ENCODE results near the gene OTOP1. TPM values are rescaled to one million over a fixed set of nuclear protein-coding genes. Genes with fewer than 3 reads are reported as not detected.

OTOP1 gene
- total and polyA plus RNA-seq, 4 donors, result not detected

DNA sequence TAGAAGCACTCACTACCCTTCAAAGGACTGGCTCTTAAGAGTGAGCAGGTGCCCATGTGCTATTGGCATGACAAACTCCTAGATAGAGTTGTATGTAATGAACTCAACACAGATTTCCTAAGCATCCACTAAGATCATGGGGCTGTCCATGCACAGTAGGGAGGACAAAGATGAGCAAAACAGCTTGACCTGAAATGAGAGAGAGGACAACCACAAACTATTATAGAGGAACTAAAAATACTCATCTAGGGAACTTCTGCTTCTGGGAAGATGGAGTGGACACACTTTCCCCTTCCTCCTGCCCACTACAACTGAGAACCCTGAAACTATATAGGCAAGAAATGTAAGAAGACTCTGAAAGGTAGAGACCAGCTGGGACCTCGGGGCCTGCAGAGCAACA, 42.0 kb upstream of the OTOP1 start:
- DNase-seq (ENCODE audit: low spot score), result no peak
- 91% methylated on average over 1 of the region's 1 CpG for WGBS
- peak overlapping the region in 1 of 2 donors; percentile 18 for H3K9ac ChIP-seq (ENCODE audit: low read depth in 1 of 2, low read length in 2 of 2)
- H3K4me1 ChIP-seq (ENCODE audit: control insufficient read depth in 4 of 4, insufficient read depth in 4 of 4, low read length in 3 of 4), result no peaks in the 10 kb centered on the region
- H3K27me3 ChIP-seq (ENCODE audit: control insufficient read depth in 4 of 4, insufficient read depth in 4 of 4, low read length in 3 of 4), result no peaks in the 10 kb centered on the region
- peaks cover 2 to 33% (median 11%) of the 10 kb centered on the region in 4 donors for H3K36me3 ChIP-seq (ENCODE audit: control insufficient read depth in 4 of 4, insufficient read depth in 3 of 4, low read depth in 1 of 4, low read length in 3 of 4)
- no peak overlapping the region for H3K27ac ChIP-seq (ENCODE audit: low read depth in 1 of 2, low read length in 2 of 2)
- TF ChIP-seq REST (IDR thresholded peaks at IDR 0.05) (no peak), HNF4G (IDR thresholded peaks at IDR 0.05) (no peak), FOXA1 (IDR thresholded peaks at IDR 0.05) (no peak), JUND (IDR thresholded peaks at IDR 0.05) (no peak)
- TF ChIP-seq, protein P1, sequence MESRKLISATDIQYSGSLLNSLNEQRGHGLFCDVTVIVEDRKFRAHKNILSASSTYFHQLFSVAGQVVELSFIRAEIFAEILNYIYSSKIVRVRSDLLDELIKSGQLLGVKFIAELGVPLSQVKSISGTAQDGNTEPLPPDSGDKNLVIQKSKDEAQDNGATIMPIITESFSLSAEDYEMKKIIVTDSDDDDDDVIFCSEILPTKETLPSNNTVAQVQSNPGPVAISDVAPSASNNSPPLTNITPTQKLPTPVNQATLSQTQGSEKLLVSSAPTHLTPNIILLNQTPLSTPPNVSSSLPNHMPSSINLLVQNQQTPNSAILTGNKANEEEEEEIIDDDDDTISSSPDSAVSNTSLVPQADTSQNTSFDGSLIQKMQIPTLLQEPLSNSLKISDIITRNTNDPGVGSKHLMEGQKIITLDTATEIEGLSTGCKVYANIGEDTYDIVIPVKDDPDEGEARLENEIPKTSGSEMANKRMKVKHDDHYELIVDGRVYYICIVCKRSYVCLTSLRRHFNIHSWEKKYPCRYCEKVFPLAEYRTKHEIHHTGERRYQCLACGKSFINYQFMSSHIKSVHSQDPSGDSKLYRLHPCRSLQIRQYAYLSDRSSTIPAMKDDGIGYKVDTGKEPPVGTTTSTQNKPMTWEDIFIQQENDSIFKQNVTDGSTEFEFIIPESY (IDR thresholded peaks at IDR 0.05), result no peak
- no peak overlapping the region for H3K4me3 ChIP-seq (ENCODE audit: low read depth in 1 of 3, low read length in 3 of 3)
- no peaks in the 10 kb centered on the region for H3K9me3 ChIP-seq (ENCODE audit: control insufficient read depth in 4 of 4, low read length in 3 of 4)

DNA sequence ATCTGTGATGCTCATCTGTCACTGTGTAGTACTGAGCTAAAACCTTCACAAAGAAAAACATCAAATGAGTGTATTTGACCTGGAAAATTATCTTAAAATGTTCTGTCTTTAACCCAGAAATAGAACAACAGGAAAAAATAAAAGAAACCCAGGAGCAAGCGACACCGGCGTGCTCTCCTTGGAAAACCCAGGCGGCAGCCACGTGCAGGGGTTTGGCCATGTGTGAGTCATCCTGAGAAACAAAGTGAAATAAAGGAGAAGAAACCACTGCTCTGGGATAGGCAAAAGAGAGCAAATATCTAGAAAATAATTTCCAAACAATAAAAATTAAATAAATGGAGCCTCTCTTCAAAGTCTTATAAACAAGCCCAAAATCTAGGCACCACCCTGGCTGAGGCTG, 41.3 kb upstream of the OTOP1 start:
- Histone ChIP-seq H3K9me3 (ENCODE audit: control insufficient read depth in 4 of 4, low read length in 3 of 4) (no peaks in the 10 kb centered on the region), H3K27me3 (ENCODE audit: control insufficient read depth in 4 of 4, insufficient read depth in 4 of 4, low read length in 3 of 4) (no peaks in the 10 kb centered on the region), H3K4me1 (ENCODE audit: control insufficient read depth in 4 of 4, insufficient read depth in 4 of 4, low read length in 3 of 4) (no peaks in the 10 kb centered on the region), H3K36me3 (ENCODE audit: control insufficient read depth in 4 of 4, insufficient read depth in 3 of 4, low read depth in 1 of 4, low read length in 3 of 4) (peaks cover 2 to 25% (median 8%) of the 10 kb centered on the region in 4 donors), H3K27ac (ENCODE audit: low read depth in 1 of 2, low read length in 2 of 2) (no peak overlapping the region), H3K9ac (ENCODE audit: low read depth in 1 of 2, low read length in 2 of 2) (no peak overlapping the region), H3K4me3 (ENCODE audit: low read depth in 1 of 3, low read length in 3 of 3) (no peak overlapping the region)
- TF ChIP-seq CTCF (IDR thresholded peaks at IDR 0.05; ENCODE audit: low read depth, low read length, missing input control), result no peak
- no peak for DNase-seq (ENCODE audit: low spot score)
- WGBS, result 91% methylated on average over 5 of the region's 5 CpGs

DNA sequence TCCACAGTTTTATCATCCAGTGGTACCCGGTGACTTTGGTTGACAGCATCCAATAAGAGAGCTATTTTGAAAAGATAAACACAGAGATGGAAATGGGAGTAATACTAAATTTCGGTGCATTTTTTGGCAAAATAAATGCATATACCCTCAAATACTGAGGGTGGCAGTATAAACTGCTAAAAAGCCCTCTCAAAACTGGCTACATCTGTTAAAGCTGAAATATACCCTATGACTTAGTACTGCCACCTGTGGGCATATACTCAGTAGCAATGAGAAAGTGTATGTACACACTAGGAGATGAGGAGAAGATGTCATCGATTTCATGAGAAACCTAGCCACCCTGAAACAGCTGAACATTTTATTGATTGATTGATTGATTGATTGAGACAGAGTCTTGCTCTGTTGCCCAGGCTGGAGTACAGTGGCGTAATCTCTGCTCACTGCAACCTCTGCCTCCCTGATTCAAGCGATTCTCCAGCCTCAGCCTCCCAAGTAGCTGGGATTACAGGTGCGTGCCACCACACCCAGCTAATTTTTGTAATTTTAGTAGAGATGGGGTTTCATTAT, 33.5 kb upstream of the OTOP1 start:
- Histone ChIP-seq H3K4me3 (ENCODE audit: low read depth in 1 of 3, low read length in 3 of 3) (peak overlapping the region in 2 of 3 donors; percentile 22 to 33), H3K36me3 (ENCODE audit: control insufficient read depth in 4 of 4, insufficient read depth in 3 of 4, low read depth in 1 of 4, low read length in 3 of 4) (peaks cover 0 to 3% (median 0%) of the 10 kb centered on the region in 4 donors), H3K9me3 (ENCODE audit: control insufficient read depth in 4 of 4, low read length in 3 of 4) (no peaks in the 10 kb centered on the region), H3K27me3 (ENCODE audit: control insufficient read depth in 4 of 4, insufficient read depth in 4 of 4, low read length in 3 of 4) (no peaks in the 10 kb centered on the region), H3K4me1 (ENCODE audit: control insufficient read depth in 4 of 4, insufficient read depth in 4 of 4, low read length in 3 of 4) (peaks cover 4 to 33% (median 21%) of the 10 kb centered on the region in 4 donors), H3K27ac (ENCODE audit: low read depth in 1 of 2, low read length in 2 of 2) (peak overlapping the region; percentile 16 to 52), H3K9ac (ENCODE audit: low read depth in 1 of 2, low read length in 2 of 2) (peak overlapping the region in 1 of 2 donors; percentile 36)
- no peak for DNase-seq (ENCODE audit: low spot score)
- WGBS, result 44% methylated on average over 6 of the region's 6 CpGs
- TF ChIP-seq NR2F2 (IDR thresholded peaks at IDR 0.05), result no peak
- TF ChIP-seq CTCF (IDR thresholded peaks at IDR 0.05; ENCODE audit: low read depth, low read length, missing input control), result peak; percentile 57
- TF ChIP-seq, protein P1 (IDR thresholded peaks at IDR 0.05), result no peak
- TF ChIP-seq RAD21 (IDR thresholded peaks at IDR 0.05), result peak; percentile 81 to 88
- TF ChIP-seq HNF4A (conservative IDR thresholded peaks at IDR 0.05), result no peak
- no peak for TF ChIP-seq SP1 (IDR thresholded peaks at IDR 0.05)
- peak; percentile 35 for TF ChIP-seq HNF4G (IDR thresholded peaks at IDR 0.05)
- no peak for TF ChIP-seq FOXA1 (IDR thresholded peaks at IDR 0.05)
